Ectodermal cell (in vitro differentiated cells): ENCODE data around the gene SRMS.

ENCODE experiments used
- H3K27ac ChIP-seq: 2 replicates; pipeline ENCODE4 v1.7.0; 2013; ENCODE audit warnings: mild to moderate bottlenecking, low read depth, low read length; ENCODE audit not compliant: insufficient read depth, poor library complexity, severe bottlenecking
- H3K27me3 ChIP-seq: 2 replicates; pipeline ENCODE4 v1.7.0; 2013; ENCODE audit warnings: mild to moderate bottlenecking, low read length; ENCODE audit not compliant: insufficient read depth, control insufficient read depth, poor library complexity, severe bottlenecking
- H3K36me3 ChIP-seq: one replicate; pipeline ENCODE4 v1.7.0; 2013; ENCODE audit warnings: low read length; ENCODE audit not compliant: control insufficient read depth, insufficient read depth
- H3K4me1 ChIP-seq: one replicate; pipeline ENCODE4 v1.7.0; 2013; ENCODE audit warnings: low read length; ENCODE audit not compliant: control insufficient read depth, insufficient read depth
- H3K4me3 ChIP-seq: 2 replicates; pipeline ENCODE4 v1.7.0; 2013; ENCODE audit warnings: low read depth, low read length, control low read depth; ENCODE audit not compliant: insufficient read depth
- H3K9me3 ChIP-seq: 2 replicates; pipeline ENCODE4 v1.7.0; 2013; ENCODE audit warnings: mild to moderate bottlenecking, low read length, moderate library complexity; ENCODE audit not compliant: control insufficient read depth
- WGBS, 2 experiments: methylation state at CpG; one replicate each; pipeline ENCODE4 v1.1.7; 2013; ENCODE audit warnings: missing lambda C conversion rate in 2 of 2; 5-methylcytosine and 5-hydroxymethylcytosine counted together

The SRMS gene

DNA sequence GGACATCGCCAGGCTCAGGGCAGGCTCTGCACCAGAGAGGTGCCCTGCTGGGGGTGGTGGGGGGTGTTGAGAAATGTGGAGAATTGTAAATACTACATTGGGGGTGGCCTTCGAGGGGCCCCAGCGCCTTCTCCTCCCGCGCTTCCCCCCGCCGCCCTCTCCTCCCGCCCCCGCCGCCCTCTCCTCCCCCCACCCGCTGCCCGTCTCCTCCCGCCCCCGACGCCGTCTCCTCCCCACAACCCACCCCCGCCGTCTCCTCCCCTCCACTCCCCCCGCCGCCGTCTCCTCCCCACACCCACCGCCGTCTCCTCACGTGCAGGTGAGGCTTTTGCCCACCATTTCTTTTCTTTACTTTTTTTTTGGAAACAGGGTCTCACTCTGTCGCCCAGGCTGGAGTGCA is 1.5 kb upstream of the SRMS start:
- no peak overlapping the region for H3K27ac ChIP-seq
- WGBS, 2 experiments: 54 to 59% methylated on average over 8 to 9 of the region's 25 CpGs
- no peaks in the 10 kb centered on the region for H3K4me1 ChIP-seq
- no peaks in the 10 kb centered on the region for H3K9me3 ChIP-seq
- no peaks in the 10 kb centered on the region for H3K27me3 ChIP-seq
- H3K36me3 ChIP-seq: no peaks in the 10 kb centered on the region
- H3K4me3 ChIP-seq: no peak overlapping the region

DNA sequence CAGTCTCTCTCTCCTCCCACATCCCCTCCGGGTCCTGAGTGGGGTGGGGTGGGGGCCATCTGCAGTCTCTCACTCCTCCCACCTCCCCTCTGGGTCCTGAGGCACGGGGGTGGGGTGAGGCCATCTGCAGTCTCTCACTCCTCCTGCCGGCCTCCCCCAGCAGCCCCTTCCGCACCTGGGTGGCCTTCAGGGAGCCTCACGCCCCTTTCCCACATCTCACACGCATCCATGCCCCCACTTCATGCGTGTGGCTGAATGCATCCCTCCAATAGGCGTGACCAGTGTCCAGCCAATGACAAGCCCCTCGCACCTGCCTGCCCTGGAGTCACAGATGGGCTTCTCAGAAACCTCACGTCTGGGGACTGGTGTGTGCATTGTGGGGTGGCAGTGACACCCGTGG is 993 bp upstream of the SRMS start:
- 80 to 86% methylated on average over 11 of the region's 11 CpGs for WGBS, 2 experiments

DNA sequence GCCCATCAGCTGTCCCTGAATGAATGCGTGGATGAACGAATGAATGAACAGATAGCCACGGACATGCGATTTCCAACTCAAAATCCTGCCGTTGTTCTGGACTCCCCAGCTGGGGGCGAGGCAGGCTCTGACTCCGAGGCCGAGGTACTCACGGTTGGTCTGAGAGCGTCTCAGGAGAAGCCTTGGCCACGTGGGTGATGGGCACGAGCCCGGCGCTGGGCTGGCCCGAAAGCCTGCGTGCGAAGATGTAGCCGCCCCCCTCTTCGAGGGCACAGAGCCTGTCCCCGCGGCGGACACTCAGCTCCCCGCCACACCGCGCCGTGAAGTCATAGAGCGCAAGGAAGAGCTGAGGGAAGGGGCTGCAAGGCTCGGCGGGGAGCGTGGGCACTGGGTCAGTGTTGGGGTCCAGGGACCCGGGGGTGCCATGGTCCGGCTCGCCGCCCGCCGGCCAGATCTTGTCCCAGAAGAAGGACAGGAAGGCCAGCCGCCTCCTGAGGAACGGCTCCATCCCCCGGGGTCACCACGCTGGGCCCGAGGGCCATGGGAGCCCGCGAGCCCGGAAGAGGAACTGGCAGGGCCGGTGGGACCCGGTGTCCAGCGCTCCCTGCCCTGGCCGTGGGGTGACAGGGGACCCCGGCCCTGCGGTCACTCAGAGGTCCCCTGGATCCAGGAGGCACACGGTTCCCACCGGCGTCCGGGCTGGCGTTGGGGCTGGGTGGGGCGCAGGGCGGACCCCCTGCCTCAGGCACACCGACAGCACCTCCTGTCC is 409 bp downstream of the SRMS start:
- Histone ChIP-seq H3K27ac (no peak overlapping the region), H3K4me1 (no peaks in the 10 kb centered on the region), H3K27me3 (no peaks in the 10 kb centered on the region), H3K4me3 (no peak overlapping the region), H3K36me3 (no peaks in the 10 kb centered on the region), H3K9me3 (no peaks in the 10 kb centered on the region)
- 84 to 85% methylated on average over 58 of the region's 58 CpGs for WGBS, 2 experiments

More for the DNA sequence above, 993 bp upstream of the SRMS start:
- Histone ChIP-seq H3K27me3 (no peaks in the 10 kb centered on the region), H3K36me3 (no peaks in the 10 kb centered on the region), H3K27ac (no peak overlapping the region), H3K4me1 (no peaks in the 10 kb centered on the region), H3K9me3 (no peaks in the 10 kb centered on the region), H3K4me3 (no peak overlapping the region)

DNA sequence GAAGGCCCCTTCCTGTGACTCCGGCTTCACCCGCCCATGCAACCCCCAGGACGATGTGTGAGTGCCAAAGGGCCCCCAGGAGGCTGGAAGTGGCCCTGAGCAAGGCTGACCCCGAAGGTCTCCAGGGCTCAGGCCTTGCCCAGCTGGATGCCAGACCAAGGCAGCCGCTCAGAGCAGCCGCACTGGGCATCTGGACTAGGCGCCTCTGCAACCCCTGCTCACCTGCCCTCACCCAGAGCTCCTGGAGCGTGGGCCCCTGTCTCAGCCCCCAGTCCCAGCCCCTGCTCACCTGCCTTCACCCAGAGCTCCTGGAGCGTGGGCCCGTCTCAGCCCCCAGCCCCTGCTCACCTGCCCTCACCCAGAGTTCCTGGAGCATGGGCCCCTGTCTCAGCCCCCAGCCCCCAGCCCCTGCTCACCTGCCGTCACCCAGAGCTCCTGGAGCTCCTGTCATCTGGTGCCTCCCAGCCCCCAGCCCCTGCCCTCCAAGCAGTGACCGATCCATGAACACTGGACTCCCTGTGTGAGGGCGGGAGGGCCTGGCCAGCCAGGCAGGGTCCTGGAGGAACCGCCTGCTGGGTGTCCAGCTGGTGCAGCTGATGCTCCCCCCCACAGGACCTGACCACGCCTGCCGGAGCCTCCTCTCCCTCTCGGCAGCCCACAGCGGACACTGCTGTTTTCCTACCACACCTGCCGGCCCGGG is 1.1 kb downstream of the SRMS start:
- no peak overlapping the region for H3K27ac ChIP-seq
- no peaks in the 10 kb centered on the region for H3K9me3 ChIP-seq
- H3K4me1 ChIP-seq: no peaks in the 10 kb centered on the region
- no peak overlapping the region for H3K4me3 ChIP-seq
- no peaks in the 10 kb centered on the region for H3K36me3 ChIP-seq
- H3K27me3 ChIP-seq: no peaks in the 10 kb centered on the region
- 88 to 89% methylated on average over 20 of the region's 20 CpGs for WGBS, 2 experiments

DNA sequence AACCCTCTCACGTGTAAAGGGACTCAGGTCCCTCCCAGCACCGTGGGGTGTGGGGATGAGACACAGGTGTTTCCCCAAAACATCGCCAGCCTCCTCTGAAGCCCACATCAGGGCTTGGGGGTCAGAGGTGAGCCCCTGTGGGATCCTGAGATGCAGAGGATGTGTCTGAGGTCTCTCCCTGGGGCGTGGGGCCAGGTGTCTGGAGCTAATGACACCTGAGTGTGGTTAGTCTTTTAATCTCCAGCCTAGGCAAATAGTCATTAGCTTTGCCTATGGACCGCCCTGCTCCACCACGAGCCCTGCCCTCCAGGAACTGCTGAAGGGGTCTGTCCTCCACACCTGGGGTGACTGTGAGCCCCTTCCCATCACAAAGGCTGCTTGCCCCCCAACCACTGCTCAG is 1.7 kb downstream of the SRMS start:
- H3K9me3 ChIP-seq: no peaks in the 10 kb centered on the region
- H3K4me3 ChIP-seq: no peak overlapping the region
- H3K4me1 ChIP-seq: no peaks in the 10 kb centered on the region
- H3K36me3 ChIP-seq: no peaks in the 10 kb centered on the region
- no peak overlapping the region for H3K27ac ChIP-seq
- WGBS, 2 experiments: 79 to 82% methylated on average over 6 of the region's 6 CpGs
- H3K27me3 ChIP-seq: no peaks in the 10 kb centered on the region

DNA sequence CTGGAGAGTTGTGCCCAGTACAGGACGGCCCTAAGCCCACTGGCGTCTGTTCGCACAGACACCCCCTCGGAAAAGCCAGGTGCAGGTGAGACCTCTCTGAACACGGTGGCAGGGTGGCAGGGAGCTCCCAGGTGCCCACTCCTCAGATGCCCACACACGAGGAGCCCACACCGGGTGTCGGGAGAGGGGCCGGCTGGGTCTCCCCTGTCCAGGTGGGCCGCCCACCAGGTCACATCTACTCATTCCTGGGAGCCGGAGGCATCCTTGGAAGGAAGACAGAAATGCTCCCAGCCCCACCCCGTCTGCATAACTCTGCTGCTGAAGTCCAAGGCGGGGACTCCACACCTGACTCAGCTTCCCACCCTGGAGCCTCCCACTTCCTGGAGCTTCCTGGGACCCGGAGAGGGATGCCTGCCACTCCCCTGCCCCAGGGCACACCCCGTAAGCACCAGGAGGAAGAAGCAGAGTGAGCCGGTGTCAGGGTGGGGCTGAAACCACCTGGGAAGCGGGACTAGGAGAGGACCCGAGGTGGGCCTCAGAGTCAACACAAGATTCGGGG is 2.5 kb downstream of the SRMS start:
- no peaks in the 10 kb centered on the region for H3K4me1 ChIP-seq
- H3K4me3 ChIP-seq: no peak overlapping the region
- WGBS, 2 experiments: 83 to 84% methylated on average over 19 of the region's 19 CpGs
- no peak overlapping the region for H3K27ac ChIP-seq
- no peaks in the 10 kb centered on the region for H3K36me3 ChIP-seq
- H3K27me3 ChIP-seq: no peaks in the 10 kb centered on the region
- no peaks in the 10 kb centered on the region for H3K9me3 ChIP-seq

DNA sequence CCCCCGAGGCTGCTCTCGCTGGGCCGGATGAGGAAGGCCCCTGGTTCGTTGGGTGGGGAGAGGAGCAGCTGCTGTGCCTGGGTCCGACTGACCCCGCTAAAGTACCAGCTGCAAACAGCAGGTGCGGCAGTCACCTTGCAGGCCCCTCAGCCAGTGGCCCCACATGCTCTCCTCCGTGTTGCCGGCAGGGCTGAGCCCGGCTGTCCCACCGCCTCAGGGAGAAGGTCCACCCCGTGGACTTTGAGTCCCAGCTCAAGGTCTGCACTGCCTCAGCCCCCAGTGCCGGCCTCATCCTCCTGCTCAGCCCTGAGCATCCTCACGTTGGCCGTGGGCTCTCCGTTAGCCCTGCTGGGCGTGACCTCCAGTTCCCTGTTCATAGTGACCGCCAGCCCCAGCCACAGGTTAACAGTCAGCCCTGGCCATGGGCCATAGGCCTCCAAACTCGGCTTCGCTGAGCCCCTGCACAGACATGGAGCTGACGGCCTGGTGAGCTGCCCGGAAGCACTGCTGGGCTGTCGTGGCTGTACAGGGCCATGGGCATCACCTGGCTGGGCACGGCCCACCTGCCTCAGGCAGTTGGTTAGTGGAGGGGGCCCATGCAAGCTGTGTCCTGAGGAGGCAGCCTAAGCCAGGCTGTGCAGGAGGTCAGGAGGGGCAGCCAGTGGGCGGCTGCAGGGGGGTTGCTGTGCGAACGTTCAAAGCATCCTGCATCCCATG is 3.1 kb downstream of the SRMS start:
- no peaks in the 10 kb centered on the region for H3K9me3 ChIP-seq
- H3K4me3 ChIP-seq: no peak overlapping the region
- no peaks in the 10 kb centered on the region for H3K27me3 ChIP-seq
- H3K36me3 ChIP-seq: no peaks in the 10 kb centered on the region
- 88 to 90% methylated on average over 27 of the region's 27 CpGs for WGBS, 2 experiments
- H3K4me1 ChIP-seq: no peaks in the 10 kb centered on the region
- H3K27ac ChIP-seq: no peak overlapping the region

DNA sequence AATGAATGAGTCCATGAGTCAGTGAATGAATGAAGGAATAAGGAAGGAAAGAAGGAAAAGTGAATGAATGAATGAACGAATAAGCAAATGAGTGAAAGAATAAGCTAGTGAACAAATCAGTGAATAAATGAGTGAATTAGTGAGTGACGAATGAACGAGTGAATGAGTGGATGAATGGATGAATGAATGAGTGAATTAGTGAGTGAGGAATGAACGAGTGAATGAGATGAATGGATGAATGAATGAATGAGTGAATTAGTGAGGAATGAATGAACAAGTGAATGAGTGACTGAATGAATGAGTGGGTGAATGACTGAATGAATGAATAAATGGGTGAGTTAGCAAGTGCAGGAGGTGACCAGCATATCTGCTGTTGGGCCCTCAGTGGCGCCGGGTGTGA is 3.8 kb downstream of the SRMS start:
- WGBS, 2 experiments: 90 to 92% methylated on average over 6 of the region's 6 CpGs
- Histone ChIP-seq H3K4me1 (no peaks in the 10 kb centered on the region), H3K9me3 (no peaks in the 10 kb centered on the region), H3K27me3 (no peaks in the 10 kb centered on the region), H3K27ac (no peak overlapping the region), H3K36me3 (no peaks in the 10 kb centered on the region), H3K4me3 (no peak overlapping the region)

DNA sequence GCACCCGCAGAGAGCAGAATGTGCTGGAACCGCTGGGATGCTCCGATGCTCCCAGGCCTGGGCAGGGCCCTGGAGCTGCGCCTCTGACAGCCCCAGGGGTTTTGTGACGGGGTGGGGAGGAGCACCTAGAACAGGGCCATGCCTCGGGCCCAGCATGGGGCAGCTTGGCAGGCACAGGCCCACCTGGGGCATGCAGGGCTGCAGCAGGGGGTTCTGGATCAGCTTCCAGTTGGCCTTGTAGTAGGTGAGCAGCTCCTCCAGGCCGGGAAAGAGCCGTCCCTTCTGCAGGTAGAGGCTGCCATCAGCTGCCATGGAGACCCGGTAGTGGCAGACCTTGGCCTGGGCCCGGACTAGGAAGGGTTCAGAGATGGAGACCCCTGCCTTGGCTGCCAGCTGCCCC is 4.4 kb downstream of the SRMS start:
- H3K9me3 ChIP-seq: no peaks in the 10 kb centered on the region
- no peaks in the 10 kb centered on the region for H3K36me3 ChIP-seq
- H3K27ac ChIP-seq: no peak overlapping the region
- H3K4me1 ChIP-seq: no peaks in the 10 kb centered on the region
- no peaks in the 10 kb centered on the region for H3K27me3 ChIP-seq
- WGBS, 2 experiments: 87 to 91% methylated on average over 10 of the region's 10 CpGs
- no peak overlapping the region for H3K4me3 ChIP-seq

DNA sequence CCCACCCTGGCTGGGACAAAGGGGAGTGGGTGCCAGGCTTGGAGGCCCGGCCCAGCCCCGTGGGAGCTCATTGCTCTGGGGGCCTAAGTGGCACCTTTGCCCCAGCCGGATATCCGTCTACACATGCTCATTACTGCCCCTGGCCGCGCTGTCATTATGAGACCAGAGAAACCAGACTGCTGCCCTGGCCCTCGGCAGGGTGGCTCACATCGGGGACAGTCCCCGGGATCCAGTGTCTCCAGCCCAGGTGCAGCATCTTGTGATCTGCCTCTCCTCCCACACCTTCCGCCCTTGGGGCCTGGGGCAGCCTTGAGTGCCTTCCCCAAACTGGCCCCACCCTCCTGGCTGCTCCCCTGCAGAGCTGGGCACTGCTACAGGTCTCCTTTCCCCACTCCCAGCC is 4.9 kb downstream of the SRMS start:
- H3K27me3 ChIP-seq: no peaks in the 10 kb centered on the region
- no peaks in the 10 kb centered on the region for H3K36me3 ChIP-seq
- H3K9me3 ChIP-seq: no peaks in the 10 kb centered on the region
- WGBS, 2 experiments: 93 to 94% methylated on average over 10 of the region's 10 CpGs
- no peak overlapping the region for H3K4me3 ChIP-seq
- H3K27ac ChIP-seq: no peak overlapping the region
- no peaks in the 10 kb centered on the region for H3K4me1 ChIP-seq
